H9 (cell line): Measurements from ENCODE around the gene RNGTT. TPM values are rescaled to one million over a fixed set of nuclear protein-coding genes. Genes with fewer than 3 reads are reported as not detected.

Experiments used
- DNase-seq: peaks from one replicate; pipeline ENCODE4 v3.0.0-alpha.2; 2017
- H2AFZ ChIP-seq: one replicate; pipeline ENCODE4 v1.6.1; 2013; ENCODE audit warnings: mild to moderate bottlenecking, low read length, control low read depth, moderate library complexity
- H2AK5ac ChIP-seq: 2 replicates; pipeline ENCODE4 v1.6.1; 2013; ENCODE audit warnings: low read length, control low read depth, mixed read lengths; ENCODE audit not compliant: insufficient read length
- H2BK120ac ChIP-seq: one replicate; pipeline ENCODE4 v1.6.1; 2013; ENCODE audit warnings: low read depth, mild to moderate bottlenecking, low read length, control low read depth, inconsistent platforms; ENCODE audit not compliant: poor library complexity, severe bottlenecking
- H2BK12ac ChIP-seq: 2 replicates; pipeline ENCODE4 v1.6.1; 2013; ENCODE audit warnings: low read length, control low read depth, mixed read lengths, low read depth; ENCODE audit not compliant: insufficient read length
- H2BK15ac ChIP-seq: 2 replicates; pipeline ENCODE4 v1.6.1; 2013; ENCODE audit warnings: low read depth, low read length, control low read depth
- H2BK20ac ChIP-seq: one replicate; pipeline ENCODE4 v1.6.1; 2013; ENCODE audit warnings: low read depth, mild to moderate bottlenecking, low read length, control low read depth, inconsistent platforms; ENCODE audit not compliant: poor library complexity, severe bottlenecking
- H2BK5ac ChIP-seq: 2 replicates; pipeline ENCODE4 v1.6.1; 2013; ENCODE audit warnings: low read length, control low read depth, mixed read lengths; ENCODE audit not compliant: insufficient read length
- H3K14ac ChIP-seq: 2 replicates; pipeline ENCODE4 v1.6.1; 2013; ENCODE audit warnings: low read length, control low read depth; ENCODE audit not compliant: insufficient read depth
- H3K18ac ChIP-seq: 2 replicates; pipeline ENCODE4 v1.6.1; 2013; ENCODE audit warnings: low read depth, mild to moderate bottlenecking, mixed read lengths, low read length, control low read depth; ENCODE audit not compliant: insufficient read length
- H3K23ac ChIP-seq: 2 replicates; pipeline ENCODE4 v1.6.1; 2013; ENCODE audit warnings: low read length, control low read depth, mixed read lengths, low read depth; ENCODE audit not compliant: insufficient read length
- H3K23me2 ChIP-seq: 2 replicates; pipeline ENCODE4 v1.6.1; 2013; ENCODE audit warnings: low read depth, mild to moderate bottlenecking, mixed read lengths, low read length, control low read depth; ENCODE audit not compliant: insufficient read length, poor library complexity, severe bottlenecking
- H3K27ac ChIP-seq: 2 replicates; pipeline ENCODE4 v1.5.1; 2013; ENCODE audit warnings: low read length, control low read depth, mixed read lengths, low read depth; ENCODE audit not compliant: insufficient read length
- H3K27me3 ChIP-seq: 2 replicates; pipeline ENCODE4 v1.6.1; 2013; ENCODE audit warnings: low read length, control low read depth, inconsistent platforms; ENCODE audit not compliant: insufficient read depth
- H3K4ac ChIP-seq: 2 replicates; pipeline ENCODE4 v1.6.1; 2013; ENCODE audit warnings: low read depth, mild to moderate bottlenecking, control low read depth, inconsistent platforms, low read length, moderate library complexity
- H3K4me1 ChIP-seq: 2 replicates; pipeline ENCODE4 v1.6.1; 2013; ENCODE audit warnings: low read length, control low read depth, inconsistent platforms; ENCODE audit not compliant: insufficient read depth
- H3K4me2 ChIP-seq: 2 replicates; pipeline ENCODE4 v1.6.1; 2013; ENCODE audit warnings: low read length, control low read depth, mixed read lengths; ENCODE audit not compliant: insufficient read length, insufficient read depth
- H3K56ac ChIP-seq: 2 replicates; pipeline ENCODE4 v1.6.1; 2013; ENCODE audit warnings: low read depth, mild to moderate bottlenecking, mixed read lengths, low read length, control low read depth; ENCODE audit not compliant: insufficient read length
- H3K79me1 ChIP-seq: 2 replicates; pipeline ENCODE4 v1.6.1; 2013; ENCODE audit warnings: low read depth, mild to moderate bottlenecking, moderate library complexity, low read length, control low read depth, inconsistent platforms; ENCODE audit not compliant: insufficient read depth, poor library complexity, severe bottlenecking
- H3K79me2 ChIP-seq: 2 replicates; pipeline ENCODE4 v1.6.1; 2013; ENCODE audit warnings: low read length, control low read depth, inconsistent platforms; ENCODE audit not compliant: insufficient read depth
- H3K9ac ChIP-seq: 2 replicates; pipeline ENCODE4 v1.6.1; 2013; ENCODE audit warnings: low read length, control low read depth, mixed read lengths; ENCODE audit not compliant: insufficient read length; ENCODE audit errors: extremely low read depth
- H3K9me3 ChIP-seq: one replicate; pipeline ENCODE4 v1.6.1; 2013; ENCODE audit warnings: low read depth, low read length, inconsistent platforms; ENCODE audit not compliant: control insufficient read depth
- H3T11ph ChIP-seq: one replicate; pipeline ENCODE4 v1.6.1; 2013; ENCODE audit warnings: mild to moderate bottlenecking, low read length, control low read depth, inconsistent platforms
- H4K20me1 ChIP-seq: one replicate; pipeline ENCODE4 v1.6.1; 2013; ENCODE audit not compliant: control insufficient read depth, insufficient read length, insufficient read depth
- H4K5ac ChIP-seq: 2 replicates; pipeline ENCODE4 v1.6.1; 2013; ENCODE audit warnings: low read depth, mild to moderate bottlenecking, mixed read lengths, low read length, control low read depth; ENCODE audit not compliant: insufficient read length
- H4K8ac ChIP-seq: replicated peaks from 2 replicates; pipeline ENCODE4 v1.6.1; 2013; ENCODE audit warnings: low read length, control low read depth, mixed read lengths, low read depth; ENCODE audit not compliant: insufficient read length
- H4K91ac ChIP-seq: 2 replicates; pipeline ENCODE4 v1.6.1; 2013; ENCODE audit warnings: low read depth, mild to moderate bottlenecking, moderate library complexity, mixed read lengths, low read length, control low read depth; ENCODE audit not compliant: insufficient read length
- H3K27ac Mint-ChIP-seq, 3 experiments: 2 replicates in 2 of 3; 3 replicates in 1 of 3; pipeline ENCODE4 v1.8.0; 2020 to 2021; ENCODE audit warnings: mixed read lengths in 3 of 3, mild to moderate bottlenecking in 1 of 3, moderate library complexity in 1 of 3
- H3K27me3 Mint-ChIP-seq: 2 replicates; pipeline ENCODE4 v1.8.0; 2021; ENCODE audit warnings: low read depth, mild to moderate bottlenecking, moderate library complexity, mixed read lengths
- H3K36me3 Mint-ChIP-seq, 3 experiments: 2 replicates in 2 of 3; 3 replicates in 1 of 3; pipeline ENCODE4 v1.8.0; 2020 to 2021; ENCODE audit warnings: low read depth in 3 of 3, mixed read lengths in 3 of 3; ENCODE audit not compliant: insufficient read depth in 1 of 3
- H3K4me1 Mint-ChIP-seq, 2 experiments: 2 replicates each; pipeline ENCODE4 v1.8.0; 2020; ENCODE audit warnings: mixed read lengths in 2 of 2
- H3K4me3 Mint-ChIP-seq, 2 experiments: 2 replicates in 1 of 2; 3 replicates in 1 of 2; pipeline ENCODE4 v1.8.0; 2020 to 2021; ENCODE audit warnings: mild to moderate bottlenecking in 2 of 2, mixed read lengths in 2 of 2, moderate library complexity in 1 of 2
- H3K9me3 Mint-ChIP-seq, 2 experiments: 2 replicates in 1 of 2; 3 replicates in 1 of 2; pipeline ENCODE4 v1.8.0; 2020; ENCODE audit warnings: mild to moderate bottlenecking in 2 of 2, mixed read lengths in 2 of 2, moderate library complexity in 1 of 2
- CTCF ChIP-seq: fragments of 200-600 bp; sonication (generic); conservative IDR thresholded peaks from 3 replicates; pipeline ENCODE4 v1.8.0; 2021; ENCODE audit warnings: antibody characterized with exemption, mild to moderate bottlenecking
- WGBS: extraction: QIAGEN DNeasy Blood & Tissue Kit; methylation state at CpG from one replicate; pipeline ENCODE4 v1.1.7; 2013; ENCODE audit warnings: missing lambda C conversion rate, low lambda C conversion rate, mixed read lengths; ENCODE audit not compliant: insufficient read length; ENCODE audit errors: extremely low coverage; 5-methylcytosine and 5-hydroxymethylcytosine counted together
- total RNA-seq: library from RNA; stranded (reverse); gene quantifications from 2 replicates; pipeline ENCODE4 v1.2.1, GENCODE V29; 2021

Gene RNGTT
- total RNA-seq, 1 experiment from 2014 or later = 20.5 TPM

- H2BK12ac ChIP-seq = no peak overlapping the region
- no peak overlapping the region for H2AFZ ChIP-seq
- no CpG with 5 or more reads among the region's 13 CpGs for WGBS
- Mint-ChIP-seq H3K27me3 (peaks cover 16% of the 10 kb centered on the region), H3K36me3 (peaks cover 8 to 11% (median 11%) of the 10 kb centered on the region in 3 experiments; a peak in 6 of 7 replicates), H3K9me3 (no peaks in the 10 kb centered on the region; a peak in 1 of 5 replicates), H3K27ac (peak overlapping the region; percentile 53 to 96 (median 69); a peak in 5 of 7 replicates), H3K4me1 (peaks cover 55% of the 10 kb centered on the region in 2 experiments), H3K4me3 (peak overlapping the region in 1 of 2 experiments; percentile 30; a peak in 3 of 5 replicates)
- H3K14ac ChIP-seq = no peak overlapping the region
- H2BK20ac ChIP-seq = no peak overlapping the region
- H3K23me2 ChIP-seq = peaks cover 3% of the 10 kb centered on the region
- no peak overlapping the region for H3K18ac ChIP-seq
- H3K4me2 ChIP-seq = peak overlapping the region; percentile 7
- H3K27ac ChIP-seq = no peak overlapping the region
- no peaks in the 10 kb centered on the region; the same call in 1 of the 2 replicates for H3K79me2 ChIP-seq
- H3T11ph ChIP-seq = no peak overlapping the region
- peak; percentile 84 for DNase-seq
- H2AK5ac ChIP-seq = no peak overlapping the region
- H2BK120ac ChIP-seq = no peak overlapping the region
- no peak overlapping the region for H4K5ac ChIP-seq
- H4K8ac ChIP-seq = no peak overlapping the region
- no peaks in the 10 kb centered on the region for H3K9me3 ChIP-seq
- peaks cover 6% of the 10 kb centered on the region; the same call in 1 of the 2 replicates for H3K4me1 ChIP-seq
- H3K27me3 ChIP-seq = no peaks in the 10 kb centered on the region
- no peak overlapping the region for H2BK15ac ChIP-seq
- H2BK5ac ChIP-seq = no peak overlapping the region
- peak; percentile 82 for TF ChIP-seq CTCF
- no peak overlapping the region for H3K9ac ChIP-seq
- no peaks in the 10 kb centered on the region for H3K79me1 ChIP-seq
- no peak overlapping the region for H3K23ac ChIP-seq
- H4K20me1 ChIP-seq = no peaks in the 10 kb centered on the region
- no peak overlapping the region for H4K91ac ChIP-seq
- H3K56ac ChIP-seq = no peak overlapping the region
- H3K4ac ChIP-seq = no peak overlapping the region
These were observed 238.1 kb downstream of the RNGTT start for GRCh38 chr6:88725111-88725975.
